Activated CD8-positive, alpha-beta memory T cell treated with anti-CD3 and anti-CD28 coated beads, Interleukin-2, amount 50 U/mL, for 24 hours (primary cell): ENCODE data around the gene RALGPS1.
"Not testable (repeated sequence)": the region's sequence is repeated elsewhere in the genome, so short reads cannot be mapped to it uniquely, and the experiment has no call there.

Experiments used
- DNase-seq: peaks from one replicate; pipeline ENCODE4 v3.0.0-alpha.2; 2020; ENCODE audit errors: extremely low read depth

RALGPS1 gene

DNA sequence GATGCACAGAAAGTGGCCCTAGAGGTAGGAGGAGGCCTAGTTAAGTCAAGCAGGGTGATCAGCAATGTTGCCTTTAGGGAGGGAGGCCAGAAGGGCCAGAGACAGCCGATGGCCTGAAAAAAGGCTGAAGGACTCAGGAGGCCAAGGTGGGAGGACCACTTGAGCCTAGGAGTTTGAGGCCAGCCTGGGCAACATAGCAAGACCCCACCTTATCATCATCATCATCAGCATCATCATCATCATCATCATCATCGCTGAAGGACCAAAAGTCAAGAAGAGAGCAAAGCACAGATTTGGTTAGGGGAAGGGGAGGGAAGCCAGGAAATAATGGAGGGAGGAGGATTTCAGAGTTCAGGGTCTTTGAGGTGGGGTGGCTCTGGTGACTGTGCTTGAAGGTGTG, 74.3 kb downstream of the RALGPS1 start:
- no peak for DNase-seq

DNA sequence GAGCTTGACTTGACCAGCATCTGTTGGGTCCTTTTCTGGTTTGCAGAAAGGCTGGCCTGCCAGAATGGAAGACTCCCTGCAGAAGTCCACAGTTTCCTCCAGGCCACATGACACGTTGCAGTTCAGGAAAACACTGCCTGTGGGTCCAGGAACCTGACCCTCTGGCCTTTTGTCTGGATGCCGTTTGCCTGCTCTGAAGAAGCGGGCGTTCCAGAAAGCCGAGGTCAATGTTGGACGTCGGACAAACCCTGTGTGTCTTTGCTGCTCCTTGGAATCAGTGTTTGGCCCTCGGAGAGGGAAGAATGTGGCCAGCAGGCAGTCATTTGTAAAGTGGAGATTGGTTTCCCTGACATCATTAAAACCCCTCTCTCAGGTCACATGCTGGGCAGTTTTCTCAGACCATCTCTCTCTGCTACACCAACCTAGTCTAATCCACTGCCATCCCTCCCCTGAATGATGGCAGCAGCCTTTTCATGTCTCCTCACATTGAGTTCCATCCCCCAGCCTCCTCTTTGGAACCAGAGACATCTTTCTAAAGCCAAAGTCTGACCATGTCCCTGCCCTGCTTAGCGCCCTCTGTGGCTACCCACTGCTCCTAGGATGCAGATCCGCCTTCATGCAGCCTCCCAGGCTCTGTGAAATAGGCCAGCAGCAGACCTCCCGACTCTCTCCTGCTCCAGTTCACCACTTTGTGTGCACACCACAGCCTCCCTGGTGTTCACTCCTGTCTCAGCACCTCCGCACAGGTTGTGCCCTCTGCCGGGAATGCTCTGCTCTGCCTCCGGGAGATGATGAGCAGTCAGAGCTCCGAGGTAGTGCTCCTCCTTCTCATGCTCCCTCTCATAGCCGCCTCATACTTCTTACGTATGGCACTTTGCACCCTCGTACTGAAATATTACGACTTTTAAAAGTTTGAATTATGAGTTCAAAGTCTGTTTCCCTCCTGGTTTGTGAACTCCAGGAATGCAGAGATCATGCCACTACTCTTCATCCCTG, 75.6 kb downstream of the RALGPS1 start:
- DNase-seq: no peak

DNA sequence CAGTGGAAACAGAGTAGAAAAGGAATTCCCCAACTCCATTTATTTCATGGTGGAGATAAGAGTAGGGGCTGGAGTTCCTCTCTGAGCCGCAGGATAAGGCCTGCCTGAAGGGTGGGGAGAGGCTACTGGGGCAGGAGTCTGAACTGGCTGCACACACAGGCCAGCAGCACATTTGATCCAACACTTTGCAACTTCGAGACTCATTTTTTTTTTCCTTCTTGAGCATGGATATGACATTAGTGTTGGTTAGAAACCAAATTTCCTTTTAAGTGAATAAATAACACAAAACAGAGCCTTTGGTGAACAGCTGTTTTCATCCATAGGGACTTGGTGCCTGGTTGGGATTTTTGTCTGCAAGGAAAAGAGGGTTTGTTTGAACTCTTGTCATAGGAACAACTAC, 76.6 kb downstream of the RALGPS1 start:
- DNase-seq: no peak

DNA sequence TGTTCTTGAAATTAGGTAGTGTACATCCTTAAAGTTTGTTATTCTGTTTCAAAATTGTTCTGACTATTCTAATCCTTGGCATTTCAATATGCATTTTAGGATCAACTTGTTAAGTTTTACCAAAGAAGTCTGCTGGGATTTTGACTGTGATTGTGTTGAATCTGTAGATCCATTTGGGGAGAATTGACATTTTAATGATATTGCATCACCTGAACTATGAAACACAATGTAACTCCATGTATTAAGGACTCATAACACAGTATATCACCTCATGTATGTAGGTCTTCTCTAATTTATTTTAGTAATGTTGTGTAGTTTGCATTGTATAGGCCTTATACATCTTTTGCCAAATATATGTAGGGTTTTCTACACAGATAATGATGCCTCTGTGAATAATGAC, 77.8 kb downstream of the RALGPS1 start:
- DNase-seq: no peak

DNA sequence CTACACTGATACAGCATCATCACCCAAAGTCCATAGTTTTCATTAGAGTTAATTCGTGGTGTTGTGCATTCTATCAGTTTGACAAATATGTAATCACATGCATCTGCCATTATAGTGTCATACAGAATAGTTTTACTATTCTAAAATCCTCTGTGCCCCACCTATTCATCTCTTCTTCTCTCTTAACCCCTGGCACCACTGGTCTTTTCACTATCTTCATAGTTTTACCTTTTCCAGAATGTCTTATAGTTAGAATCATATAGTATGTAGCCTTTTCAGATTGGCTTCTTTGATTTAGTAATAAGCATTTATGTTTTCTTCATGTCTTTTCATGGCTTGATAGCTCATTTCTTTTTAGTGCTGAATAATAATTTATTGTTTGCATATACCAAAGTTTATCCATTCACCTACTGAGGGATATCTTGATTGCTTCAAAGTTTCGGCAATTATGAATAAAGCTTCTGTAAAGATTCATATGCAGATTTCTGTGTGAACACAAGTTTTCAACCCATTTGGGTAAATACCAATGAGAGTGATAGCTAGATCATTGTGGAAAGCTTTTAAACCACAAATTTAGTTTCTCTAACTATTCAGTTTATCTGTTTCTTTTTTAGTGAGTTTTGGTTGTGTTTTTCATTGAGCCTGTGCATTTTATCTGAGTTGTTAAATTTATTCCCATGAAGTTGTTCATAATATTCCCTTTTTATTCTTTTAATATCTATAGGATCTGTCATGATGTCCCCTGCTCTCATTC, 84.9 kb downstream of the RALGPS1 start:
- no peak for DNase-seq

DNA sequence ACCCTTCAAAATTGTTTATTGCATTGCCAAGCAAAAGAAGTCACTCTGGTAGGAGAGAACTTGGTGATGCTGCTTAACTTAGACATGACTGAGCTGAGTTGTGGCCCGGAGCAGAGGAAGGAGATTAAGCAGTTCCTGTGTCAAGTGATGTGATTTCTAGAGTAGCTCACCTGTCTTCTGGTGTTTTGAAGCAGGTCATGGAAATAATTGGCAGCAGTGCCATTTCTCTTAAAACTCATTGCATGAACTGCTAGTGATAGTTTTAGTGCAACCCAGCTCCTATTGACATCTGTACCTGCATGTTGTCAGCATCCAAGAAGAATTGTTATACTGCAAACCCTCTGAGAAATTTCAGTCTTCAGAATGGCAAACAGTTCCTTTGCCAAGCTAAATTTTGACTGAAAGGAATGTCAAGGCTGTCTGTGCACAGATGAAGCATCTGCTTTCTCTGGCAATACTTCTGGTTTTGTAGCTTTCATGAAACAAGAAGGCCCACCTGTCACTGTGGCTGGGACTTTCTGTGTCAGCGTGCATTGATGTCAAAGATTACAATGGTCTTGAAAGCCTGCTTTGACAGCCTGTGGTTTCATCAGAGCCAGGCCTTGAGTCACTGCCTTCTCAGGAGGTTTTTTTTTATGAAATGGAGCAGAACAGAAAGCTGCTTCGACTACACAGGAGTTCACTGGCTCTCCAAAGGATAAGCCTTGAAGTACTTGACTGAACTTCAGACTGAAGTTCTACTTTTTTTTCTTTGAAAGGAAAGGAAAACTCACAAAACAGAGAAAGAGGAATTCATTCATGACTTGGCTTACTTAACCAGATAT, 90.6 kb downstream of the RALGPS1 start:
- peak; percentile 42 for DNase-seq

DNA sequence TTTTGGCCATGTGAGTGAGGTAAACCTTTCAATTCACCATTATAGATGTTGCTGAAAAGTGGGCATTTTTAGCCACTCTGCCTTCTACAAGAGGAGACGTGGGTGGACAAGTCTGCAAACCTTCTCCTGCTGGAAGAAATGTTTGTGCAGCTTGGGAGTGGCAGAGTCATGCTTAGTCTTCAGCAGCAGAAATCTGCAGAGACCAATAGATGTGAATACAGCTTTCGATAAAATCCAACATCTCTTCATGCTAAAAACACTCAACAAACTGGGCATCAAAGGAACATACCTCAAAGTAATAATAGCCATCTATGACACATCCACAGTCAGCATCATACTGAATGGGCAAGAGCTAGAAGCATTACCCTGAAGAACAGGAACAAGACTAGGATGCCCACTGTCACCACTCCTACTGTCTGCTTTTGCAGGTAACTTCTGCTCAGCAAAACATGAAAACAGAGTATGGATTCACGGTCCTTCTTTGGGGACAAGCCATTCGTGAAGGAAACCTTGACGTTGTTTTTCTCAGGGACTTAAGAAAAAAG, 91.3 kb downstream of the RALGPS1 start:
- no peak for DNase-seq

DNA sequence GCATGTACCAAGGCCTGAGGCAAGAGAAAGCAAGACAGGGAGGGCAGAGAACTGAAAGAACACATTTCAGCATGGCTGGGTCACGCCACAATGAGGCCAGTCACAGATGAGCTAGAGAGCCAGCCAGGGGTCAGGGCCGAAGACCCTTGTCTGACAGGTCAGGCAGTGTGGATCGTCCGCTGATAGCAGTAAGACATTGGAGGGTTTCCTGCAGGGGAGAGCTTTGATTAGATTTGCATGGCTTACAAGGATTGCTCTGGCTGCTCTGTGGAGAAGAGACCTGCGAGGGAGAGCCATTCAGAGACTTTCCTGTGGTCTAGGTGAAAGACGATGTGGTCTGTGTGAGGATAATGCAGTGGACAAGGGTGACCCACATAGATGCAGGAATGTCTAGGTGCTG, 93.1 kb downstream of the RALGPS1 start:
- DNase-seq: no peak

DNA sequence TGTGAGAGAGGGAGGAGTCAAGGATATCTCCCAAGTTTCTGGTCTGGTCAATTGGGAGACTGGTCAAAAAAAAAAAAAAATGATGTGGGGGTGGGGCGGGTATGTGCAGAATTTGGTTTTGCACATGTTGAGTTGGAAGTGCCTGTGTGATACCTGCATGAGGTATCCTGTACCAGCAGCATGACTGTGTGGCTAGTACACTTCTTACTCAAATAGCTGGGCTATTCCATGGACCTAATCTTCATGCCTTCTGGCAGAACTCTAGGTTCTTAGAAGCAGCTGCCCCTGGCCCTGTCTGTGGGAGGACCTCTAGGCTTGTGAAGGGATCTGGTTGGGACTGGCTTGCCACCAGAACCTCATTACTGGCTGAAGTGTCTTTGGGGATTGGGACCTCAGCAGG, 93.5 kb downstream of the RALGPS1 start:
- no peak for DNase-seq

DNA sequence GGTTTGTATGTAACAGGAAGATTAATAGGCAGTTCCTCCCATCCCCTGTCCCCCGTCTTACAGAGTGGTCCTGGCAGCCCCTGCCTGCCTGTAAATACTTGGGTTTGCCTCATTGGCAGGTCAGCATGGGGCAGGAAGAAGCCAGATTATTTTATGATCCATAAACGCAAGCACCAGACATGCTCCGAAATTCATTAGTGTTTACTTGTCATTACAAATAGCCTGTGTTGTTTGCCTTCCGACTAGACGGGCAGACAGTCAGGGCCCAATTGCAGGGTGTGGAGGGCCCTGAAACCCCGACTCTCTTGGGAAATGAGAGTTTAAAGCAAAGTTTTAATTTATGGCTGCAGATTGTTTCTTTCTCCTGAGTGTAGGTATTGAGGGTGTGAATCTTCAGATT, 97.2 kb downstream of the RALGPS1 start:
- no peak for DNase-seq

DNA sequence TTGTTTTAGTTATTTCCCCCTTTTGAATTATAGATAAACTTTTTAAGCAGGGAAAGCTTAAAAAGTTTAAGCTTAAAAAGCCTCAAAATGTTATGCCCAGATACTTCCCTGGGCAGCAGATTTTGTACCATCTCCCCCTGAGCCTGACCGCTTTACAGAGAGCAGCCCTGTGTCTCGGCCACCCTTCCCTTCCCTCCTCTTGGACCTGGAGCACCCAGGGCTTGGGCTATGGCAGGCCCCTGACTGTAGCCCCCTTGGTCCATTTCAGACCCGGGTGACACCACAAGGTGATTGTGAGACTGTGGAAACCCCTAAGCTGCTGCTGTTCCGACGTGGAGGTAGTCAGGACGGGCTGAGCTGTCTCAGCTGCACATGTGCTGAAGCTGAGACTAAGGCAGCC, 97.7 kb downstream of the RALGPS1 start:
- DNase-seq: no peak

DNA sequence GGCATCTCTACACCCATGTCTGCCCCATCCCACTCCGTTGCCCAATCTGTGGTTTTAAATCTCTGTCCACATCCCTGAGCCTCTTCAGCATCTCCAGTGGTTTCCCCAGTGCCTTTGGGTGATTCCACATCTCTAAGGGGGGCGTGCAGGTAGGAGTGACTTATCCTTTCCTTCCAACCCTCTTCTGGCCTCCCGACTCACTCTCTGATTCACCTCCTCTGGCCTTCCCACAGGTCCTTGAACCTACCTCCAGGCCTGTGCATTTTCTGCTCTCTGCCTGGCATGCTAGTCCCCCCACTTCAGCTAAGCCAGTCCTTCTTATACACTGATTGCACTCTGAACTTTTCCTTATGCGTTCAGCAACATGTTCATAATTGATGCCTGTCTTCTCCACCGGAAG, 99.0 kb downstream of the RALGPS1 start:
- no peak for DNase-seq

DNA sequence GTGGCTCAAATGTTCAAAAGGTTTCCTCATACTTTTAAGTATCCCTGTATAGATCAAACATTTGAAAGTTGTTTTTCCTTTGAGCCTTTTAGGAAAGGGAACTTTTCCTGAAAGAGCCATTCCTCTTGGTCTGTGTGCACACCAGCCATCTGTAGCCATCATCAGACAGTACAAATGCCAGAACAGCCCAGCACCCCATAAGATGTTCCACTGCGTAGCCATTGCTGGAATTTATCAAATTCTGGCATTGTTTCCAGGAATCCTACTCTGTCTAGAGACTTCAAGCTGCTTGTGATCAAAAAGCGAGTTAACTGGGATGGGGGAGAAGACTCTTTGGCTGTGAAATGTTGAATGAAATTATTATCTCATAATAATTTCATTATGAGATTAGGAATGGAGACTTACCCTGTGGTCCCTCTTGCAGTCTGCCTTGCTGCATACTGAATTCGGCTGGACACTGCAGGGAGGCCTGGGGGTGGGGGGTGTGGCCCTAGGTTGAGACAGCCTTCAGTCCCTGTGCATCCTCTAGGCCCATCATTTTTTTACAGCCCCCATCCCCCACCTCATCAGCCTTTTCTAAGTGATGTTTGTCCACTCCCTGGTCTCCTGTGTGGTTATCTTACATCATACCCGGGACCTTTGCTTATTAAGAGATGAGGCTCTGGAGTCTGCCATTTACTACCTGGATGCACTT, 99.8 kb downstream of the RALGPS1 start:
- DNase-seq: no peak

DNA sequence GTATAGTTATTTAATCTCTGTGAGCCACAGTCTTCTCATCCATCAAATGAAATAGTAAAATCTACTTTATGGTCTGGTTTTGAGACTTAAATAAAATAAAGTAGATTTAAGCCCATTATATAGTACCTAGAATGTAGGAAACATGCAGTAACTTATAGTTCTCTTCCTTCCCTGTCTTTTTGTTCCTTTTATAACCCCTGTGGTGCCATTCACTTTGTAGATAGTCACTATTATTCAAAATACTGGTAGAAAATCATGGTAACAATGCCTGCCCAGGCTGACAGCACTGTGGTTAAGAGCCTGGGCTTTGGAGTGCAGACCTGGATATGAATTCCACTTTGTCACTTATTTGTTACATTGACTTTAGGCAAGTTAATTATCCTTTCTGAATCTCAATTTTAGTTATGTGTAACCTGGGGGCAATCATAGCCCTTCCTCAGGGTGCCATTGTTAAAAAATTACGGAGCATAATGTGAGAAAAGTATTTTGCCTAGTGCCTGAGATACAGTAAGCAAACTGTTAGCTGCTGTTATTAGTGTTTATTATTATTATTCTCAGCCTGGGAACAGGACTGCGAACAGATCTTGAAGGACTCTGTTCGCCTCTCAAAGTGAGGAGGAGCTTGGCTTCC, 100.4 kb downstream of the RALGPS1 start:
- no peak for DNase-seq

DNA sequence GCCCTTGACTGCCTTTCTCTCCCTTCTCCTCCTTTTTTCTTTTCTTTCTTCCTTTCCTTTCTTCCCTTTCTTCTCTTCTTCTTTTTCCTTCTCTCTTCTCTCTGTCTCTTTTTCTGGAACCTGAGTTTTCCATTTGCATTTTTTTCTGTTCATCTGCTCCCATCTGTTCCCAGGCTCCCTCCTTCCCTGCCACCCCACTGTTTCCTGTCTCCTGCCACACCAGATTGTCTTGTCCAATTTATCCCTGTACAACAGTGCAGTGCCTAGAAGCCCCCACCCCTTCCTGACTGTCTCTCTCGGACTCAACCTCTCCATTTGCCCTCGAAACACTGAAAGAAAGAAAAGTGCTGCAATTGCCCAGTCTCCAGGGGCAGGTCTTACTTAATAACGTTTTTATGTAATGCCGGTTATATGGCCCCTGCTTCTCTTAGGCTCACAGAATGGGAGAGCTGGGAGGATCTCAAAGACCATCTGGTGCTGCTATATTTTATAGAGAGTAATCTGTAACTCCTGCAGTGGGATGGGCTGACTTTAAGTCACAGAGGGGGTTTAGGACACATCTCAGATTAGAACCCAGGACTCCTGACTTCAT, 101.4 kb downstream of the RALGPS1 start:
- no peak for DNase-seq

DNA sequence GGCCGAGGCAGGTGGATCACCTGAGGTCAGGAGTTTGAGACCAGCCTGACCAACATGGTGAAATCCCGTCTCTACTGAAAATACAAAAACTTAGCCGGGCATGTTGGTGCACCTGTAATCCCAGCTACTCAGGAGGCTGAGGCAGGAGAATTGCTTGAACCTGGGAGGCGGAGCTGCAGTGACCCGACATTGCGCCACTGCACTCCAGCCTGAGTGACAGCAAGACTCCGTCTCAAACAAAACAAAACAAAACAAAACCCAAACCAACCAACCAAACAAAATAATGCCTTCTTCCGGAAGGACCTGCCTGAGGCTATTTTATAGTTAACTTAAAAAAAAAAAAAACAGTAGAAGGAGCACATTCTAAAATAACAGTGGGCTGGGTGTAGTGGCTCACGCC, 103.4 kb downstream of the RALGPS1 start:
- DNase-seq: not testable (repeated sequence)

DNA sequence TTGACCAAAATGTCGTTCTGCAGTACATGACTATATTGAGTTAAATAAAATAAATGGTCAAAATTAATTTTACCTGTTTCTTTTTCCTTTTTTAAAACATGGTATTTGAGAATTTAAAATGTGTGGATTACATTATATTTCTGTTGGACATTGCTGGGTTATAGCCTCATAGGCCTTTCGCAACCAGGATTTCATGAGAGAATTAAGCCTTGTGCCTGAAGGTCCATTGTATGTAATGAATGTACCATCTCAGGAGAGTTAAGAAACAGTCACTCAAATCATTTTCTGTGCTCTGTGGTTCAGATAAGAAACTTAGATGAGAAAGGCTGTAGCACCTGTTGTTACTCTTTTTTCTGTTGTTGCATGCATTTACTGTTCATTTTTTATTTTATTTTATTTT, 104.4 kb downstream of the RALGPS1 start:
- DNase-seq: no peak

DNA sequence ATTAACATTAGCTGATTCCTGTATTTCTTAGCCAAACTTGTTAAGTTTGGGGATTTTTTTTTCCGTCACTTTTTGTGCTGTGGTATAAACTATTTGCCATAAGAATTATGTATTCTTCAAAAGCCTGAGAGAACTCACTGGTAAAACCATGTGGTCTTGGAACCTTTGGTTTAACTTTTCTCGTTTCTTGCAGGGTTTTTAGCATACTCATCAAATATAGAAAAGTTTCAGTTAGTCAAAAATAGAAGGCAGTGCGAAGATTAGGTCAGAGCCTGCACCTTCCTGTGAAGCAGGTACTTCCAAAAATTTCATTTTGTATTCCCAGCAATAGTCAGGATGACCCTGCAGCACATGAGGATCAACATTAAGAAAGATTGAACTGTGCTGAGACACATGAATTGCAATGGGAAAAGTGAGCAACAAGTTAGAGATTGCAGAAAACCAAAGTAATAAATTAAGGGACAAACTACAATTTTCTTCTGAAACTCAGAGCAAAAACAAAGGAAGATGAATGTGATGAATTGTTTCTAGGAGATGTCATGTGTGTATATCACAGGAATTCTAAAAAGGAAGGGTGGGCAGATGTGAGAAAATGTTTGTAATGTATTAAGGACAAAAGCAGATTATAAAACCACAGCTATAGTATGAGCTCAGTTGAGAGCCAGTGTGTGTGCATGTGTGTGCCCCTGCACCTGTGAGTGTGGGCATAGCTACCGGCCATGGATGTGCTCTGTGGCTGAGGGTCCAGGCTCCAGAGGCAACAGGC, 105.6 kb downstream of the RALGPS1 start:
- DNase-seq: no peak

DNA sequence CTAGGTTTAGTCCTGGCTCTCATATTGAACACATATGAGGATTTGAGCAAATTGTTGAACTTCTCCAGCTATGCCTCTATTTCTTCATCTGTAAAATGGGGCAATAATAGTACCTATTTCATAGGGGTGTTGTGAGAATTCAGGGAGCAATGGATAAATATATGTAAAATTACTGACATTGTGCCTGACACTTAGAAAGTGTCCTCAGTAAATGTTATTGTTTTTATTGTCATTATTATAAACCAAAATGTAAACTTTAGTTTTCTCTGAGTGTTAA, 106.2 kb downstream of the RALGPS1 start:
- DNase-seq: no peak
